Right lobe of liver (tissue), 4 donors: ENCODE results near the gene SOD2.
A peak's percentile ranks its signal among the peaks of the same experiment; 100 is the strongest.

Source experiments
- POLR2A ChIP-seq: fragments of 450-650 bp; IDR thresholded peaks from one replicate; pipeline ENCODE4 v1.6.1; 2017; ENCODE audit warnings: antibody characterized with exemption, mild to moderate bottlenecking
- TF ChIP-seq, protein P1 (sequence below), 4 donors: fragments of 200-600 bp in 3 of 4; fragments of 450-650 bp in 1 of 4; IDR thresholded peaks; one replicate each; pipeline versions ENCODE4 v1.5.1 to v1.8.0; 2016 to 2022; ENCODE audit warnings: antibody characterized with exemption in 4 of 4, mild to moderate bottlenecking in 2 of 4
- donor health status: DM: no; HTN: no; CAD: no.
- donor health status: DM: no; HTN: no; CAD: no.
- donor health status: DM: no; HTN: yes; CAD: no.

- TF ChIP-seq POLR2A: peak; percentile 30
- TF ChIP-seq, protein P1, sequence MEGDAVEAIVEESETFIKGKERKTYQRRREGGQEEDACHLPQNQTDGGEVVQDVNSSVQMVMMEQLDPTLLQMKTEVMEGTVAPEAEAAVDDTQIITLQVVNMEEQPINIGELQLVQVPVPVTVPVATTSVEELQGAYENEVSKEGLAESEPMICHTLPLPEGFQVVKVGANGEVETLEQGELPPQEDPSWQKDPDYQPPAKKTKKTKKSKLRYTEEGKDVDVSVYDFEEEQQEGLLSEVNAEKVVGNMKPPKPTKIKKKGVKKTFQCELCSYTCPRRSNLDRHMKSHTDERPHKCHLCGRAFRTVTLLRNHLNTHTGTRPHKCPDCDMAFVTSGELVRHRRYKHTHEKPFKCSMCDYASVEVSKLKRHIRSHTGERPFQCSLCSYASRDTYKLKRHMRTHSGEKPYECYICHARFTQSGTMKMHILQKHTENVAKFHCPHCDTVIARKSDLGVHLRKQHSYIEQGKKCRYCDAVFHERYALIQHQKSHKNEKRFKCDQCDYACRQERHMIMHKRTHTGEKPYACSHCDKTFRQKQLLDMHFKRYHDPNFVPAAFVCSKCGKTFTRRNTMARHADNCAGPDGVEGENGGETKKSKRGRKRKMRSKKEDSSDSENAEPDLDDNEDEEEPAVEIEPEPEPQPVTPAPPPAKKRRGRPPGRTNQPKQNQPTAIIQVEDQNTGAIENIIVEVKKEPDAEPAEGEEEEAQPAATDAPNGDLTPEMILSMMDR (IDR thresholded peaks at IDR 0.05): no peak
Measured at GRCh38 chr6:159701413-159701999, 8.5 kb upstream of the SOD2 start.
